H1 (cell line): ENCODE results near the gene PRPF4. TPM values are rescaled to one million over a fixed set of nuclear protein-coding genes. Genes with fewer than 3 reads are reported as not detected.

Source experiments
- PHF8 ChIP-seq: fragments of 200-600 bp; sonication (generic); conservative IDR thresholded peaks from 2 replicates; pipeline ENCODE4 v1.7.1; 2012; ENCODE audit warnings: low read depth, mild to moderate bottlenecking, inconsistent platforms, low read length, moderate library complexity
- polyA plus RNA-seq, 7 experiments: library from polyadenylated mRNA; depleted of rRNA in 3 of 7; stranded (reverse) in 5 of 7; unstranded in 2 of 7; fragments of >200 nt in 5 of 7; fragments of 200-250 nt in 2 of 7; gene quantifications; 1 replicate in 5 of 7; 2 replicates in 1 of 7; 4 replicates in 1 of 7; pipeline versions ENCODE4 v1.2.1 to v1.2.3, GENCODE V29; 2011 to 2013; ENCODE audit warnings: missing spikeins in 2 of 7, mixed read lengths in 2 of 7
- total RNA-seq: library from RNA; stranded (reverse); fragmentation: NEBNext Ultra II Directional; extraction: Animal tissue kit (Norgen Biotek cat#: 25700); gene quantifications from 2 replicates; pipeline ENCODE4 v1.2.1, GENCODE V29; 2021

Gene PRPF4
- total and polyA plus RNA-seq, 2 of the 8 experiments (the other 6 are each of a cell fraction or from before 2014, with no cell fraction given): 15.2 to 33.4 TPM

DNA sequence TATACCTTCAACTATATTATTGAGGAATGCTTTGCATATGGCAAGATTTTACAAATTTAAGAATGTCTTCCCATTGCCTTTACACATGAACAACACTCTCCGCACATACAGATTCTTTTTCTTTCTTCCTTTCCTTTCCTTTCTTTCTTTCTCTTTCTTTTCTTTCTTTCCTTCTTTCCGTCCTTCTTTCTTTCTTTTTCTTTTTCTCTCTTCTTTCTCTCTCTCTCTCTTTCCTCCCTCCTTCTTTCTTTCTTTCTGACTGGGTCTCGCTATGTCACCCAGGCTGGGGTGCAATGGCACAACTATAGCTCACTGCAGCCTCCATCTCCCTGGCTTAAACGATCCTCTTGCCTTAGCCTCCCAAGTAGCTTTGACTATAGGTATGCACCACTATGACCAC lies 50.8 kb downstream of the PRPF4 start (continued):
- TF ChIP-seq PHF8: no peak
